ENCODE data around the gene TRIM26. TPM values are rescaled to one million over a fixed set of nuclear protein-coding genes. Genes with fewer than 3 reads are reported as not detected.

The TRIM26 gene
- total RNA-seq, 1 donor, result 29.3 TPM

DNA sequence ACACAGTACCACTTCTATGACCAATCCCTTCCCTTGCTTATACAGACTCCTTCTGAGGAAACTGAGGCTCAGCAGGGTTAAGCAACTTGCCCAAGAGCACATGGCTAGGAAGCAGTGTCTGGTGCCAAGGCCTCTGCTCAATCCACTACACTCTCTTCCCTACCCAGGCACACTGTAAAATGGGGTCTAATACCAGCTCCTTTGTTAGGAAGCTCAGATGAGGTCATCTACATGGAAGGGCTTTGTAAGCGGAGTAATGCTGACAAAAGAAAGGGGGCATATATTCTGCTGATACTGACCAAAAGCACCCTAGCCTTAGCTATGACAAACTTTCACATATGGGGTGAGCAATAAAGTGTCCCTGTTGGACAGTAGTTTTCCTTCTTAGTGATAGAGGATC, 9.1 kb downstream of the TRIM26 start:
- H3K79me2 ChIP-seq (ENCODE audit: insufficient read depth, low read length), result peaks cover 62% of the 10 kb centered on the region

DNA sequence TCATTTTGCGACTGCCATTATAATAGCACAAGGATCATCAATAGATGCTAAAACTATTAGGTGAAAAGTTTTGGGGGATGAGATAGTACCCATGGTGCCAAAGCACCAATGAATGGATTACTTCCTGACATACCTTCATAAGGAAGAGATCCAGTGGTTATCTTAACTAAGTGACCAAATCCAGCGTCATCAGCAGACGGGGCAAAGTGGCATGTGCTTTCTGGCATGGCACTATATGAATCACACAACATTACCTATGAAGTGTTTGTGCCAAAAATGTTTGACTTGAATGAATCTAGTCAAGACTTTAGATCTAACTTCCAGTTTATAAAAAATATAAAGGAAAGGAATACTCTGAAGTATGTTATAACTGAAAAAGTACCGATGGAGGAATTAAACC, 10.8 kb downstream of the TRIM26 start:
- H3K4me2 ChIP-seq (ENCODE audit: insufficient read depth, low read length), result no peak overlapping the region
- DNase-seq (ENCODE audit: insufficient read length, low spot score, missing footprints), result no peak
- TF ChIP-seq, protein P1, sequence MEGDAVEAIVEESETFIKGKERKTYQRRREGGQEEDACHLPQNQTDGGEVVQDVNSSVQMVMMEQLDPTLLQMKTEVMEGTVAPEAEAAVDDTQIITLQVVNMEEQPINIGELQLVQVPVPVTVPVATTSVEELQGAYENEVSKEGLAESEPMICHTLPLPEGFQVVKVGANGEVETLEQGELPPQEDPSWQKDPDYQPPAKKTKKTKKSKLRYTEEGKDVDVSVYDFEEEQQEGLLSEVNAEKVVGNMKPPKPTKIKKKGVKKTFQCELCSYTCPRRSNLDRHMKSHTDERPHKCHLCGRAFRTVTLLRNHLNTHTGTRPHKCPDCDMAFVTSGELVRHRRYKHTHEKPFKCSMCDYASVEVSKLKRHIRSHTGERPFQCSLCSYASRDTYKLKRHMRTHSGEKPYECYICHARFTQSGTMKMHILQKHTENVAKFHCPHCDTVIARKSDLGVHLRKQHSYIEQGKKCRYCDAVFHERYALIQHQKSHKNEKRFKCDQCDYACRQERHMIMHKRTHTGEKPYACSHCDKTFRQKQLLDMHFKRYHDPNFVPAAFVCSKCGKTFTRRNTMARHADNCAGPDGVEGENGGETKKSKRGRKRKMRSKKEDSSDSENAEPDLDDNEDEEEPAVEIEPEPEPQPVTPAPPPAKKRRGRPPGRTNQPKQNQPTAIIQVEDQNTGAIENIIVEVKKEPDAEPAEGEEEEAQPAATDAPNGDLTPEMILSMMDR (IDR thresholded peaks at IDR 0.05; ENCODE audit: extremely low read depth, low read depth, low read length), result no peak
- no peaks in the 10 kb centered on the region for H3K9me3 ChIP-seq (ENCODE audit: low read depth, low read length)
- peaks cover 25% of the 10 kb centered on the region for H3K36me3 ChIP-seq (ENCODE audit: insufficient read depth, low read length)
- H3K79me2 ChIP-seq (ENCODE audit: insufficient read depth, low read length), result peaks cover 45% of the 10 kb centered on the region
- H2AFZ ChIP-seq (ENCODE audit: low read length), result no peak overlapping the region
- H3K4me3 ChIP-seq (ENCODE audit: insufficient read depth, low read length), result no peak overlapping the region
- peaks cover 55% of the 10 kb centered on the region for H4K20me1 ChIP-seq (ENCODE audit: insufficient read depth, low read length)
- H3K4me1 ChIP-seq (ENCODE audit: insufficient read depth, low read length), result peaks cover 16% of the 10 kb centered on the region
- H3K27me3 ChIP-seq (ENCODE audit: insufficient read depth, low read length), result no peaks in the 10 kb centered on the region
- no peak overlapping the region for H3K27ac ChIP-seq (ENCODE audit: low read depth, low read length)

More for the DNA sequence above, 9.1 kb downstream of the TRIM26 start:
- Histone ChIP-seq H3K27me3 (ENCODE audit: insufficient read depth, low read length) (no peaks in the 10 kb centered on the region), H2AFZ (ENCODE audit: low read length) (no peak overlapping the region), H3K36me3 (ENCODE audit: insufficient read depth, low read length) (peaks cover 12% of the 10 kb centered on the region), H4K20me1 (ENCODE audit: insufficient read depth, low read length) (peaks cover 69% of the 10 kb centered on the region), H3K27ac (ENCODE audit: low read depth, low read length) (no peak overlapping the region), H3K4me2 (ENCODE audit: insufficient read depth, low read length) (no peak overlapping the region), H3K4me3 (ENCODE audit: insufficient read depth, low read length) (no peak overlapping the region), H3K9me3 (ENCODE audit: low read depth, low read length) (no peaks in the 10 kb centered on the region), H3K4me1 (ENCODE audit: insufficient read depth, low read length) (peaks cover 26% of the 10 kb centered on the region)
- TF ChIP-seq, protein P1 (IDR thresholded peaks at IDR 0.05; ENCODE audit: extremely low read depth, low read depth, low read length), result no peak
- no peak for DNase-seq (ENCODE audit: insufficient read length, low spot score, missing footprints)

DNA sequence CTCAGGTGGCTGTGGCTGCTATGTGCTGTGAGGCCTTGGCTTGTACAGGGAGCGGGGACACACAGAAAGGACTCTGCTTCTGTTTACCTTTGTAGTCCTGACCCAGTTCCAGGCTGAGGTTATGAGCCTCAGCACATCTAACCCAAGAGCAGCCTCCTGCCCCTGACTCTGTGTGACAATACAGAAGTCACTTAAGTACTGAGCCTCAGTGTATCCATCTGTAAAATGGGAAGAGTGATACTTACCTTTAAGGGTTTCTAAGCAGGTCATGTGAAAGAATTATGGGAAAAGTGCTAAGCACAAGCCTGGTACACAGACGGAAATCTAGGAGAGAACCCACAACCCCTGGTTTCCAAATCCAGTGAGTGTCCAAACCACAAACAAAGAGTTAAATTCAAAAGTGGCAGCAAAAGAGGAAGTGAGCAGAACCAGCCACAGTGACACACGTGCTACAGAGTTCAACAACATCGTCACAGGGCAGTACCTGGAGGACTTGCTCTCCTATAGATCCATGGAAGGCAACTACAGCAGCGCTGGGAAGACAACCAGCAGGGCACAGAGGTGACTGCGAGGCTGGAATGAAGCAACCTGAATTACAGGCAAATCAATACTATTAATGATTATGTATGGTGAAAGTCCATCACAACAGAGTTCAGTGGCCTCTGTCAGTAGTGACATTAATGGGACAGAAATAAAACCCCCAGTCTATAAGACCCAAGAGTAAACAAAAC, 12.5 kb downstream of the TRIM26 start:
- no peak overlapping the region for H3K27ac ChIP-seq (ENCODE audit: low read depth, low read length)
- TF ChIP-seq, protein P1 (IDR thresholded peaks at IDR 0.05; ENCODE audit: extremely low read depth, low read depth, low read length), result no peak

DNA sequence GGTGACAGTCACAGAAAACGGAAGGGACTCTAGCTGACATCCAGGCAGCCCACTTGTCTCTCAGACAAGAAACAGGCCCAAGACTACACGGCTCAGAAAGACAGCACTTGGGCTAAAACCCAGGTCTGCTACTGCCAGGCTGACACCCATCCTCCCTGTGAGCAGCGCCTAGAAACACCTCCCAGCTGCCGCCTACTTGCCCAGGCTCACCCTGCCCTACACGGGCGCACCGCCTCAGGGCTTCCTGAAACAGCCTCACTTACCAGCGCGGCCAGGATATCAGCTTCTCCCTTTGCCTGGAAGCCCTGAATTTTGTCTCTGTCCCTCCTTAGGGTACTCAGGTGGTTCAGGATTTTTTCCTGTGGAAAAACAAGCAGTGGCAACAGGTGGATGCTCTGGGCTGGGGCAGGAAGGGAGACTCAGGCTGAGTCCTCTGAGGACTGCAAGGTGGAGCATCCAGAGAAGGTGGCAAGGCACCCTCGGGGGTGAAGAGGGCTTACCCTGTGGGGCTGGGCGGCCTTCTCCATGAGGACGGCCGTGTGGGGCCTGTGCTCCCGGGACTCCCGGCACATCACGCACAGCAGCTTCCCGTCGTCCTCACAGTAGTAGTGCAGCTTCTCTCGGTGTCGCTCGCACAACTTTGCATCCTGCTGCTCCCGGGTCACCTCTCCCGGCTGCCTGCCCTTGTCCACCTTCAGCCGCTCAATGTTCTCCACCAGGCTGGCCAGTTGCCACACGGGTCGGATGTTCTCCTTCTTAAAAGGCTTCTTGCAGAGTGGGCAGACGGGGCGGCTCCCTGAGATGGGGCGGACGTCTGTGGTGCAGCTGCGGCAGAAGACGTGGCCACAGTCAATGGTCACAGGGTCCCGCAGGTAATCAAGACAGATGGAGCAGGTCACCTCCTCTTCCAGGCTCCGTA, 14.8 kb downstream of the TRIM26 start:
- Histone ChIP-seq H3K9me3 (ENCODE audit: low read depth, low read length) (no peaks in the 10 kb centered on the region), H3K27ac (ENCODE audit: low read depth, low read length) (no peak overlapping the region), H3K36me3 (ENCODE audit: insufficient read depth, low read length) (peaks cover 35% of the 10 kb centered on the region), H3K4me2 (ENCODE audit: insufficient read depth, low read length) (no peak overlapping the region), H3K79me2 (ENCODE audit: insufficient read depth, low read length) (peaks cover 15% of the 10 kb centered on the region), H3K4me3 (ENCODE audit: insufficient read depth, low read length) (no peak overlapping the region), H3K27me3 (ENCODE audit: insufficient read depth, low read length) (no peaks in the 10 kb centered on the region), H4K20me1 (ENCODE audit: insufficient read depth, low read length) (peaks cover 34% of the 10 kb centered on the region), H2AFZ (ENCODE audit: low read length) (no peak overlapping the region), H3K4me1 (ENCODE audit: insufficient read depth, low read length) (no peaks in the 10 kb centered on the region)
- TF ChIP-seq, protein P1 (IDR thresholded peaks at IDR 0.05; ENCODE audit: extremely low read depth, low read depth, low read length), result no peak
- DNase-seq (ENCODE audit: insufficient read length, low spot score, missing footprints), result no peak

More for the DNA sequence above, 12.5 kb downstream of the TRIM26 start:
- Histone ChIP-seq H3K36me3 (ENCODE audit: insufficient read depth, low read length) (peaks cover 35% of the 10 kb centered on the region), H2AFZ (ENCODE audit: low read length) (no peak overlapping the region), H3K4me2 (ENCODE audit: insufficient read depth, low read length) (no peak overlapping the region), H3K9me3 (ENCODE audit: low read depth, low read length) (no peaks in the 10 kb centered on the region), H3K27me3 (ENCODE audit: insufficient read depth, low read length) (no peaks in the 10 kb centered on the region), H3K4me1 (ENCODE audit: insufficient read depth, low read length) (no peaks in the 10 kb centered on the region), H4K20me1 (ENCODE audit: insufficient read depth, low read length) (peaks cover 46% of the 10 kb centered on the region), H3K4me3 (ENCODE audit: insufficient read depth, low read length) (no peak overlapping the region), H3K79me2 (ENCODE audit: insufficient read depth, low read length) (peaks cover 37% of the 10 kb centered on the region)
- peak; percentile 70 for DNase-seq (ENCODE audit: insufficient read length, low spot score, missing footprints)

All from osteoblast (primary cell).